Left kidney (tissue), 2 donors: ENCODE results near the gene ASXL2. TPM values are rescaled to one million over a fixed set of nuclear protein-coding genes. Genes with fewer than 3 reads are reported as not detected.
"Not testable (repeated sequence)": the region's sequence is repeated elsewhere in the genome, so short reads cannot be mapped to it uniquely, and the experiment has no call there.

Source experiments
- DNase-seq: peaks from one replicate; pipeline ENCODE4 v3.0.0-alpha.2; 2013
- polyA plus RNA-seq: library from polyadenylated mRNA; unstranded; fragments of 120-200 nt; gene quantifications from one replicate; pipeline ENCODE4 v1.2.1, GENCODE V29; 2013; ENCODE audit not compliant: insufficient read length

Gene ASXL2
- polyA plus RNA-seq, 1 donor, result 23.2 TPM

DNA sequence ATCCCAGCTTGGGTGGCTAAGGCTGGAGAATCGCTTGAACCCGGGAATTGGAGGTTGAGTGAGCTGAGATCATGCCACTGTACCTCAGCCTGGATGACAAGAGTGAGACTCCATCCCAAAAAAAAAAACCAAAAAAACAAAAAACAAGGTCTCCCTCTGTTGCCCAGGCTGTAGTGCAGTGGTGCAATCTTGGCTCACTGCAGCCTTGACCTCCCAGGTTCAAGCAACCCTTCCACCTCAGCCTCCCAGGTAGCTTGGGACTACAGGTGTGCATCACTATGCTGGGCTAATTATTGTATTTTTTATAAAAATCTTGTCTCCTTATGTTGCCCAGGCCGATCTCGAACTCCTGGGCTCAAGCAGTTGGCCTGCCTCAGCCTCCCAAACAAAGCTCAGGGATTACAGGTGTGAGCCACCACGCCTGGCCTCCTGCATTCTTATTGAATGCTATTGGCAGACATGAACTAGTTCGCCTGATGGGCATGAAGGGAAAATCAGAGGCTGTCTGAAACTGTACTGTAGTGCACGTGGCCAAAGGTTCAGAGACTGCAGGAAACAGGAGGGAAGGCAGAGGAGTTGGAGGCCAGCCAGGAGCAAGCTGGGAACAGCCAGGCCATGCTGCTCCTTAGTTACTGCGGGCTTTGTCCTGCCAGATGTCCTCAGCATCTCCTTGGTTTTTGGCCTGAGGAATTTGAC is 16.0 kb upstream of the ASXL2 start:
- DNase-seq, result no peak

DNA sequence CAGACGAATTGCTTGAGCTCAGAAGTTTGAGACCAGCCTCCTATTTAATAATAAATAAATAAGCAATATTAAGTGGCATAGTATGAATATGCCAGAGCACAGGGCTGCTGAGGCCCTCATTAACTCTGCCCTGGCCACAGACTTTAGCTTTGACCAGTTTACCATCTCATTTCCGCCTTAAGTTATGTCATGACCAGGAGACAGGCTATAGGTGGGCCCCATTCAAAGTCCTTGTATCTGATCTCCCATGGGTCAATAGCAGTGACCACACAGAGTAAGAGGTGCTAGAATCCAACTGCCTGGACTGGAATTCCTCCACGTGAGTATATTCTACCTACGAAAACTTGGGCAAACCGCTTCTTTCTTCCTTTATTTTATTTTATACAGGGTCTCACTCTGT is 13.4 kb upstream of the ASXL2 start:
- no peak for DNase-seq

DNA sequence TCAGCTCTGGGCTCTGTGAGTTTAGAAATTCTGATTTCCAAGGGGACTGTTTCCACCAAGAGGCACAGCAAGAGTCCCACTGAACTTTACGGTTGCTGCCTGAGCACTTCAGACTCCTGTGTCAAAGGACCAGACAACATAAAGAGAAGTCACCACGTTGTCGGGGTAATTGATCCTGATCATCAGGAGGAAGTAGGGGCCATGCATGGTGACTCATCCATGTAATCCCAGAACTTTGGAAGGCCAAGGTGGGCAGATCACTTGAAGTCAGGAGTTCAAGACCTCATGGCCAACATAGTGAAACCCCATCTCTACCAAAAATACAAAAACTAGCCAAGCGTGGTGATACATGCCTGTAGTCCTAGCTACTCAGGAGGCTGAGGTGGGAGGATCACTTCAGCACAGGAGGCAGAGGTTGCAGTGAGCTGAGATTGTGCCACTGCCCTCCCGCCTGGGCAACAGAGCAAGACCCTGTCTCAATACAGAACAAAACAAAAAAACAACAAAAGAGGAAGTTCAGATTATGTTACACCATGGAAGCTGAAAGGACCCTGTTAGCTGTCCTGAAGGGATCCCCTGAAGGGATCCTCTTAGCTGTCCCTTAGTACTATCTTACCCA is 9.4 kb upstream of the ASXL2 start:
- no peak for DNase-seq

DNA sequence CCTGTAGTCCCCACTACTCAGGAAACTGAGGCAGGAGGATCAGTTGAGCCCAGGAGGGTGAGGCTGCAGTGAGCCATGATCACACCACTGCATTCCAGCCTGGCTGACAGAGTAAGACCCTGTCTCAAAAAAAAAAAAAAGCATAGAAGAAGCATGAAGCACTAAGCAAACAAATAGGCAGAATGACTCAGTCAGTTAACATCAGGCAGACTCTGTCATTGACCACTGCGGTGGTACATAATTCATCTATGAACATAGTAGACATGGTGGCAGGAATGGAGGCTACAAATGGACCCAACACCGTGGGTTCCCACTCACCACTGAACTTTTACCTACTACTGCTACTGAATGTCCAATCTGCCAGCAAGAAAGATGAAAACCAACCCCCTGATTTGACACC is 7.6 kb upstream of the ASXL2 start:
- DNase-seq, result no peak

DNA sequence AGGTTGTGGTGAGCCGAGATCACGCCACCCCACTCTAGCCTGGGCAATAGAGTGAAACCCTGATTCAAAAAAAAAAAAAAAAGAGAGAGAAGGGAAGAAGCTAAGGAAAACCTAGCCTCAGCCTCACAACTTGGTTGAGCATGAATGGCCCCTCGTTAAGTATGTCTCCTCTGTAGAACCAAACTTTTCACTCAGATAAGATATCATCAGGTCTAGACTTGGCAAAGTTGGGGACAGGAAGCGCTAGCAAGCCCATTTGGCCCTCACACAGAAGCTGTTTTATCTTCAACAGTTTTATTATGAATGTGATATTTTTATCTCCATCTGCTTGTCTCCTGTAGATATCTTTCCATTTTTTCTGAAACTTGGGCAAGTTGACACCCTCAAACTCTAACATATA is 3.5 kb upstream of the ASXL2 start:
- no peak for DNase-seq

DNA sequence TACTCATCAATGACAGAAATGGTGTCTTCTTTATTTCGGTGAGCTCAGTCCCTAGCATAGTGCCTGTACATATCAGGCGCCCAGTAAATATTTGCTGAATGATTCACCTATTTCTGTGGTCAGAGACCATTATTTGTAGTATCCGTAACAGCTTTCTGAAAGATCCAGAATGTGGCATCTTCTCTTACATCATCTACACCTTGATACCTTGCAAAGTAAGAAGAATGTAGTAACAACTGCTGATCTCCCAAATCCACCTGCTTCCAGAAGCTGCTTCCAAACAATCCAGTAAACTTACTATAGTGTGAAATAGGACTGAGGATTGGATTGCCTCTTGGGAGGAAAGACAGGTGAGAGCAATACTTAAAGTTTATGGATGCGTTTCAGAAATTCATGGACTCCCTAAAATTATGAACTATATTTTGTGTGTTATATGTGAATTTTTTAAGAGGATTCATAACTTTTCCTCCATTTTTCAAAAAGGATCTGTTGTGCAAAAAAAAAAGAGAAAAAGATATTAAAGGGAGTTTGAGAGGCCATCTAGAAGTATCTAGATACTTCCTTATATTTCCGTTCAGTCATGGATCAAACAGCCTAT is 945 bp upstream of the ASXL2 start:
- no peak for DNase-seq

DNA sequence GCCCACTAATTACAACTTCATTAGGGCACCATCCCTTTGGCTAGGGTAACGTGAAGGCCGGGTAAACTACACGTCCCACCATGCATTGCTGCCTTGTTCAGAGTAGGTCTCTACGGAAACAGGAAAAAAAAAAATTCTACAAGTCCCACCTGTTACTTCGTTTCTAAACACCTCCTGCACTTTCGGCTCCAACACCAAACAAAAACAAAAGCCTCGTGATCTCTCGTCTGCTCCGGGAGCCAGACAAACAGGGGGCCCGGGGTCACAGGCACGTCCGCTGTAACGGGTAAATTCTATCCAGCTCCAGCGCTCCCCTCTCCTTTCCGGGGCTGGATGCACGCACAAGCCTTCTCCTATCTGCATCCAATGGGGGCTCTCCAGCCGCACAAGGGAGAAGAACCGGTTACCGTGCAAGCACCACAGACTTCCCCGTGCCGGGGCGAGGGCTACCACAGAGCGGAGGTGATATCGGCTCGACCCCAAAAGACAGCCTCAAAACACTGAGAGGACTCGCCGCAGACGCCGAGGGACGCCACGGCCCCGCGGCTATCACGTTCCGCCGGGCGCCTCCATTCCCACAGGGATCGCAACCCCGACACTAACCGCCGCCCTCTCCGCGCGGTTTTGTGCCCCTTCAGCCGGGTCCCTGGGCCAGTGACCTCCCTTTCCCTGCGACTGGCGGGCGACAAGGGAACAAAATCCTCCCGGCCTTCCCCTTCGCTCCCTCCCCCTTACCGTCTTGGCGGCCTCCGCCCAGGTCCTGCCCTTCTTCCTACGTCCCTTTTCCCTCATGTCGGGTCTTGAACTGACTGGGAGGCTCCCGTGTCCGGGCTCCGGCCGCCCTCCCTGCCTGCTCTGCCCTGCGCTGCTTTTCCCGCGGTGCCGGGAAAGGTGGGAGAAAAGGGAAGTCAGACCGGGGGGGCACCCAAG is 591 bp downstream of the ASXL2 start:
- peak; percentile 53 for DNase-seq

DNA sequence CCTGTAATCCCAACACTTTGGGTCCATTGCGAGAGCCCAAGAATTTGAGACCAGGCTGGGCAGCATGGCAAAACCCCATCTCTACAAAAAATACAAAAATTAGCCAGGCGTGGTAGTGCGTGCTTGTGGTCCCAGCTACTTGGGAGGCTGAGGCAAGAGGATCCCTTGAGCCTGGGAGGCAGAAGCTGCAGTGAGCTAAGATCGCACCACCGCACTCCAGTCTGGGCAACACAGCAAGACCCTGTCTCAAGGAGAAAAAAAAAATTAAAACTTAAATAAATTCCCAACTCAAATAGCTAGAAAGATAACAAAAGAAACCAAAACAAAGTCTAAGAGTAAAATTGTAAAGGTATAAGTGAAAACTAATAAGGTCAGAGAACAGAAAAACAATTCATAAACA is 6.2 kb downstream of the ASXL2 start:
- DNase-seq, result no peak

DNA sequence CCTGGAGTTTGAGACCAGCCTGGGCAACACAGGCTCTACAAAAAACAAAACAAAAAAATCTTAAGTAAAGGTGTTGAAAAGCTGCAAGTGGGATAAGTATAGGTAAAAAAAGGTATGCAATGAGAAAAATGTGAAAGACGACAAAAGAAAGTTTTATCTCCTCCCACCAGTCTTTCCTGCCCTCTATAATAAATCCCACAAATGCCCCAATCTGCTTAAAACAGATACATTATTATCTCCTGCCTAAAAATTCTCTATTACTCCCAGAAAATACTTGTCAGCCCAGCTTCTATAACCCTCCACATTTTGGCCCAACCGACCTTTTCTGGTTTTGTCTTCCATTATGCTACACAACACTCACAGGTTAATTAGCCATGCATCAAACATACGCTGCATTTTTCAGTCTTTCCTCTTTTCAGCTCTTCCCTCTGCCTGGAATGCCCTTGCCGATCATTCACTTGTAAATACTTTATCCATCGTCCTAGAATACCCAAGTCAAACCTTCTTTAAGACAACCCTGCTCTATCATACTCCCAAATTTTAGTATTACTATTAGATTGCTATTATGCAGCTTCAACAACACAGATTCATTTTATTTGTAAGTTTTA is 10.8 kb downstream of the ASXL2 start:
- no peak for DNase-seq

DNA sequence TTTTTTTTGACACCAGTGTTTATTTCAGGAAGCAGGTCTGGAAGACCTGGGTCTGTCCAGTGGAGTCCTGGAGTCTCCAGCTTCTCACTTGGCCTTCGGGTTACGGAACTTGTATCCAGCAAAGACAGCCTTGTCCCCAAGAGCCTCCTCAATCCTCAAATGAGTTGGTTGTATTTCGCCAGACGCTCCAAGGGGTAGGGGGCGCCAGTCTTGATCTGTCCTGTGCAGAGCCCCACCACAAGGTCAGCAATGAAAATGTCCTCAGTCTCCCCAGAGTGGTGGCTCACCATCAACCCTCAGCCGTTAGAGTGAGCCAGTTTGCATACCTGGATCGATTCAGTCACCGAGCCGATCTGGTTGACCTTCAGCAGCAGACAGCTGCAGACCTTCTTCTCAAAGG is 21.9 kb downstream of the ASXL2 start:
- no peak for DNase-seq

DNA sequence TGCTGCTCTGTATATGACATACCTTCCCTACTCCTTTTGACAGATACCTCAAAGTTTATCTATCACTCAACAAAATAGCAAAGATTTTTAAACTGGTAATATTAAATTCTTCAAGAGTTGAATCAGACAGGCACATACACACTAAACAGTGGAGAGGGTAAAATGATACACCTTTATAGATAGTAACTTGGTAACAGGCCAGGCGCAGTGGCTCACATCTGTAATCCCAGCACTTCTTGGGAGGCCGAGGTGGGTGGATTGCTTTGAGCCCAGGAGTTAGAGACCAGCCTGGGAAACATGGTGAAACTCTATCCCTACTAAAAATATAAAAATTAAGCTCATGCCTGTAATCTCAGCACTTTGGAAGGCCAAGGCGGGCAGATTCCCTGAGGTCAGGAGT is 23.2 kb downstream of the ASXL2 start:
- no peak for DNase-seq

DNA sequence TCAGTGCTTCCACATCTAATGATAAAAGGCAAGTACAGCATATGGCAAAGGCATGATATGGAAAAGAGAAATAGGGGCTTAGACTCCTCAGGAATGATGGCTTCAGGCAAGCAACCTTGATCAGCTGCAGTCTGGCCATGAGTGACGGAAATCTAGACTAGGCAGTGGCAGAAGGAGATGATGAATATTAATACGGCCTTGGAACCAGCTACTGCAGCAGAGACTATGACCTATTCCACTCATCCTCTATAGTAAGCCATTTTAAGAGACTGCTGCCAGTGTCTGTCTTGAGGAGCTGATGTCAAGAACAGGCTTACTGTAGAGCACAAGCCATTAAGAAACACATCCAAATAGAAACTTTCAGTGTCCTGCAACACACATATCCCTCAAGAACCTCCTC is 23.7 kb downstream of the ASXL2 start:
- no peak for DNase-seq

DNA sequence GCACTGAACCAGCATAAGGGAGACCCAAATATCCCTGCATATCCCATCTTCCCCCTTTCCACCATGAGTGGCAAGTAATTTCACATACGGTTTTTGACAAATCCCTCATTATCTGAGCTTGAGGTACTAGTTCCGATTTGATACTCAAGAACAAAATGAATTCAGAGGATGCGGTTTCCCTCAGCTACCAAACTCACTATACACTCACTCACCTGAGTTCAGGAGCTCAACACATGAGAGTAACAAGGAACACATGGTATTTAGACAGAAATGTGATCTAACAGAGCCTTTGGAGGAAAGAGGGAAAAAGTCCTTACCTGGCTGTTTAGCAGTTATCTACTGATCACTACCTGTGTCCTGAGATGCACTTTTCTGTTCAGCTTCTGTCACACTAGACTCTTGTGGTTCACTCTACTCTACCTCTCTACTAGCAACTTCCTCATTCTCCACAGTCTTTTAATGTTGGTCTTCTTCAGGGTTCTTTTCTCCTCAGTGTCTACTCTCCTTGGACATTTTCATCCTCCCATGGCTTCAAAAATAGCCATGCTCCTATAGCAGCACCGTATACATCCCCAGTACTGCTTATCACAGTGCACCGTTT is 25.1 kb downstream of the ASXL2 start:
- DNase-seq, result no peak

DNA sequence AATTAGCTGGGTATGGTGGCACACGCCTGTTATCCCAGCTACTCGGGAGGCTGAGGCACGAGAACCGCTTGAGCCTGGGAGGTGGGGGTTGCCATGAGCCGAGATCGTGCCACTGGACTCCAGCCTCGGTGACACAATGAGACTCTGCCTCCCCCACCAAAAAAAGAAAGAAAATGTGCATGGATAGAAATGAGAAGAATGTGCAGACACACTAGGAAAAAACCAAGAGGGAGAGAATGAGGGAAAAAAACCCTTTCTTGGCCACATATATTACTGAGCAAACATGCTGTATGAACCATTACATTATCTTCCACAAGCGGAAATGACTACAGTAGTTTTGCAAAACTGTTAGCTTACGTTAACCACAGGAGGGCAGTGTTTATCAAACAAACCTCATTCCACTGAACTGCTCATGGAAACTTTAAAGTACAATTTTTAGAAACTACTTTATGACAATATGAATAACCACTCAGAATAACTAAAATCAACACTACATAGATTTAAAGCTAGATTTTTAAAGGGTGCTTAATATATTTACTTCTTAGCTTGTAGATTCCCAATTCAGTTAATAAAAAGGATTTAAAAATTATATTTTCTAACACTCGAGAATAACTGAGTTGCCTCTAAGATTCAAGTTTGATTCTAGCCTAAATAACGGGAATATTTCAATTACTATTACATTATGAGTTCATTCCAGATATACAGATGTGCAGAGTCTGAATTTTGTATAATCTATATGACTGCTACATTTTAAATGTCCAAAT is 26.4 kb downstream of the ASXL2 start:
- DNase-seq, result peak; percentile 46

DNA sequence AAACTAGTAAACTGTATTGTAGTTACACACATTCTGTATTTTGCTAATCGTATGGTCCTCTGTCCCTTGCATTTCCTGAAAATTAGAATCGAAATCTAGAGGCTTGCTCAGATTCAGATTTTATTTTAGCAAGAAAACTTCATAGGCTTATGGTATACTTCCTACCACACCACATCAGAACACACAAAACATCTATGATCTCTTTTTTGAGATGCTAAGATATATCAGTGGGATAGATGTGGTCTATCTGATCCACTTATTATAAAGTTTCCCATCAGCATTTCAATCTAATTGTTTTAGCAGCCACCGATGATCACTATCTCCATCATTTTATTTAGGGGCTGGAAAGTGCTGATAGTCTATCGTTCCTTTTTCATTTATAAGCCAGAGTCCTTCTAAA is 27.9 kb downstream of the ASXL2 start:
- DNase-seq, result not testable (repeated sequence)

DNA sequence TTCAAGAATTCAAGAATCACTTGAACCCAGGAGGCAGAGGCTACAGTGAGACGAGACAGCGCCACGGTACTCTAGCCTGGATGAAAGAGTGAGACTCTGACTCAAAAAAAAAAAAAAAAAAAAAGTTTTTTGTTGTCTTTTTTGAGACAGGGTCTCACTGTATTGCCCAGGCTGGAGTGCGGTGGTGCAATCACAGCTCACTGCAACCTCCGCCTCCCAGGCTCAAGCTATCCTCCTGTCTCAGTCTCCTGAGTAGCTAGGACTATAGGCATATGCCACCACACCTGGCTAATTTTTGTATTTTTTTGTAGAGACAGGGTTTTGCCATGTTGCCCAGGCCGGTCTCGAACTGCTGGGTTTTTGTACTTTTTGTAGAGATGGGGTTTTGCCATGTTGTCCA is 28.9 kb downstream of the ASXL2 start:
- DNase-seq, result not testable (repeated sequence)

DNA sequence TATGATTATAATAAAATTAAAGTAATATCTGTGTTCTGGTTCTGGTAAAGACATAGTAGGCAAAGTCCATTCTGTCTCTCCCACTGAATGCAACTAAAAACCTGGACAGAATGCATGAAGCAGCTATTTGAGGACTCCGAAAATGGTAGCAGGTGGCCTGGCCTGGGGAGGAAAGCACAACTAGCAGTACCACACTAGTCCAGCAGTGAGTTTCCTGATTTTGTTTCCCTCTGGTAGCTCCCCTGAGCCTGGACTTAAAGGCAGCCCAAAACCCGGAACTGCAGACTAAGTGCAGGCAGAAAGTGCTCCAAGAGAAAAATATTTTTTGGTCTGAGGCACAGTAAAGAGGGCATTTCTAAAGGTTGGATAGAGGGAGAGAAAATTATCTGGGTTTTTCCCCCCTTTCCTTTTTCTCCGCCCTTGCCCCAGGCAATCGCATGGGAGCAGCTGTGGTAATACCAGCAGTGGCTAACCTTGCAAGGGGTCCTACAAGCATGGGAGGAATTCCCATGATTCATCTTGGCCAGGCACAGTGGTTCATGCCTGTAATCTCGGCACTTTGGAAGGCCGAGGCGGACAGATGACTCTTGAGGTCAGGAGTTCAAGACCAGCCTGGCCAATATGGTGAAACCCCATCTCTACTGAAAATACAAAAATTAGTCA is 32.3 kb downstream of the ASXL2 start:
- DNase-seq, result no peak

DNA sequence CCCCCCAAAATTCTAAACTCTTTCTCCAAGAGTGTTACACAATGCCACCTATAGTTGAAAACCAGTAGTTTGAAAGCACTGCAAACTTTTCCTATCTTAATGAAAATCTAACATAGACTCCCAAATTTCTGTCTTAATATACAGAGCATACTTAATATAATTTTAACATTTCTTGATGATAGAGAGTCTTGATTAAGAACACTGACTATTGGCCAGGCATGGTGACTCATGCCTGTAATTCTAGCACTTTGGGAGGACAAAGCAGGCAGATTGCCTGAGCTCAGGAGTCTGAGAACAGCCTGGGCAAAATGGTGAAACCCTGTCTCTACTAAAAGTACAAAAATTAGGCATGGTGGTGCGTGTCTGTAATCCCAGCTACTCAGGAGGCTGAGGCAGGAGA is 34.2 kb downstream of the ASXL2 start:
- DNase-seq, result no peak

DNA sequence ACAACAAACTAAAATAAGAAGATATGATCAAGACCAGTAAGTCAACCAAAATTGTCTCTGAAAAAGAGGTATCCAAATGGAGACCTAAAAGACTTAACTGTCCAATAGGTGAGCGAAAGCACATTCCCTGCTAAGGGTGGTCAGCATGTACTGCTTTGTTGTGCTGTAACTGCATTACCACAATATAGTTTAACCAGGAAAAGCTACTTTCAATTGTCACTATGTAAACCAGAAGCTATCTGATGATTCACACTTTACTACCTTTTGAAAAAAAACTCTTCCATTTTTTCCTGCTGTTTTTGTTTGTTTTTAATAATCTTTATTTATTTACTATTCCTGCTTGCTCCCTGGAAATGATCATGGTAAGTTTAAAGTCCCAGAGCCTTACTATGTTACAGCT is 36.1 kb downstream of the ASXL2 start:
- DNase-seq, result no peak

DNA sequence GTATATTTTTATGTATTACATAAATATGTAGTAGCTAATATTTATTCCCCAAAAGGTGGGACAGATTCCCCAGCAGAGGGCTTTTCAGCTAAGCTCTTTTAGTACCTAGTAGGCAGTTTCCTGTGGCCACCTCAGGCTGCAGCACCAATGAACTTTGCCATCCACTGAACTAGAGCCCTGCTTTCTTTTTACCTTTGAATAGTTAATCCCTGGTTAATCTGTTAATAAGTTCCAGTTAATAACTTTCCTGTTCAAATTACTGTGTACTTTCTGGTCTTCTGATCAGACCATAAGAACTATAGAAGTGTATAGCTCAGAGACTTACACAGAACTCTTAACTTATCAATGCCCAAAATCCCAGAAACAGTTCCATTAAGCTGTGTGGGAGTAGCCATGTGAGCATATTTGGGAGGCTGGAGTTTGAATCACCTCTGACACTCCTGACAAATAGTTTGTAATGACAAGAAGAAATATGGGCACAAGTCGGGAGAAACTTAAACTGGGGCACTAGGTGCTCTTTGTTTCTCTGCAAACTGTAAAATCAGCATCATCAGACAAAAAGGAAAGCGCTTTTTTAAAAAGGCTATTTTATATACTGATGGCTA is 40.0 kb downstream of the ASXL2 start:
- peak; percentile 19 for DNase-seq
